HG03039 (cell line): ENCODE results near the gene BORCS8.
"Not testable (repeated sequence)": the region's sequence is repeated elsewhere in the genome, so short reads cannot be mapped to it uniquely, and the experiment has no call there.

ENCODE experiments used
- ATAC-seq: cut with Tn5 transposase; IDR thresholded peaks from one replicate; pipeline ENCODE4 v1.9.1; 2021; ENCODE audit warnings: mild to moderate bottlenecking, moderate library complexity; ENCODE audit not compliant: unreplicated experiment

The BORCS8 gene

GRCh38 chr19:19192078-19192882 is at the start of gene BORCS8, which contains the start of gene RFXANK:
BORCS8 (minus strand) TSS chr19:19192152; CDS start chr19:19192117, 35 bp downstream.
RFXANK (plus strand) TSS chr19:19192258; CDS start chr19:19193947, 1,689 bp downstream.
- ATAC-seq, result peak; percentile 72

DNA sequence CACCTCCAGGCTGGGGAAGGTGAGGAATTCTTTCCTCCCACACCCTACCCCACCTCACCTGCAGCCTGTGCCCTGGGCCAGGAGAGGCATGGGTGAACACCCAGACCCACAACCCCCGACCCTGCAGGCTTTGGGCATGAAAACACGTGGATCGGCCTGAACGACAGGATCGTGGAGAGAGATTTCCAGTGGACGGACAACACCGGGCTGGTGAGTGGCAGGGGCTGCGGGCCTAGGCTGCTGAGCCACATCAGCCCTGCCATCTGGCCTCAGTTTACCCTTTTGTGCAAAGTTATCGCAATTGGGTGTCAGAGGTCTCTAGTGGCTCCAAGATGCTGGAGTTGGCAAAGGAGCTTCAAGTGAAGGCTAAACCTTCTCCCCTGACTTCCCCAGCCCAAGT is 48.5 kb upstream of the BORCS8 start:
- no peak for ATAC-seq

DNA sequence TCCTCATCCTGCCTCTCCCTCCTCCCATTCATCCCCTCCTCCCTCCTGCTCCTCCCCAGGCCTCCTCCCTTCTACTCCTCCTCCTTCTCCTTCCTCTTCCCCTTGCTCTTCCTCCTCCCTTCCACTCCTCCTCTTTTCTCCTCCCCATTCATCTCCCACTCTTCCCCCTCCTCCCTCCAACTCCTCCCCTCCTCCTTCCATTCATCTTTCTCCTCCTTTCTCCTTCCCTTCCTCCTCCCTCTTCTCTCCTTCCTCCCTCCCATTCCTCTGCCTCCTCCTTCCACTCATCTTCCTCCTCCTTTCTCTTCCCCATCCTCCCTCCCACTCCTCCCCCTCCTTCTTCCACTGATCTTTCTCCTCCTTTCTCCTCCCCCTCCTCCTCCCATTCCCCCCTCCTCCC is 47.7 kb upstream of the BORCS8 start:
- no peak for ATAC-seq

DNA sequence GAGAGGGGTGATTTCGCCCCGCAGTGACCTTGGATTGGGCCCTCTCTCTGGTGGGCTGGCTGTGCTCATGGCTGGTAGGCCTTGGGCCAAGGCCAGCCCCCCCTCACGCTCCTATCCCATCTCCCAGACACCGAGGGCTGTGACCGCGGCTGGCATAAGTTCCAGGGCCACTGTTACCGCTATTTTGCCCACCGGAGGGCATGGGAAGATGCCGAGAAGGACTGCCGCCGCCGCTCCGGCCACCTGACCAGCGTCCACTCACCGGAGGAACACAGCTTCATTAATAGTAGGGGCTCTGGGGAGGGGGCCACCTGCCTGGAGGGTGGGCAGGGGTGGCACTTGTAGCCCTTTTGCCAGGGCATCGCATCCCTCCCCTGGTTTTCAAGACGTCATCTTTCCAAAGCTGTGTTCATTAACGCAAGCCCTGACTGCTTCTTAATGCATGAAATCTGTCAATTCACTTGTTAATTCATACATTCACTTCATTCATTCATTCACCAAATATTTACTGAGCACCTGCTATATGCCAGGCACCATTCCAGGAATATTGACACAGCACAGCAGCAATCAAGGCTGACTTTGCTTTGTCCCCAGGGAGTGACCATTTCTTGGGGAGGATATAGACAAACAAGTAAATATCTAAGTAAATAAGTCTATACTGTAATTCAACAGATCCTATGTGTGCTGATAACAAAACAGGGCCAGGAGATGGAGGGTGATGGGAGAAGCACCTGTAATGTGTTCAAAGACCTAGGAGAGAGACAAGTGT is 46.4 kb upstream of the BORCS8 start:
- no peak for ATAC-seq

- no peak for ATAC-seq
Observed at GRCh38 chr19:19236173-19236572, 44.2 kb upstream of the BORCS8 start.

- ATAC-seq, result no peak
Observed at GRCh38 chr19:19234220-19234816, 42.4 kb upstream of the BORCS8 start.

GRCh38 chr19:19232261-19232721 is 40.3 kb upstream of the BORCS8 start:
- no peak for ATAC-seq

GRCh38 chr19:19230999-19231398 is 39.0 kb upstream of the BORCS8 start:
- no peak for ATAC-seq

- no peak for ATAC-seq
Observed at GRCh38 chr19:19229701-19230100, 37.7 kb upstream of the BORCS8 start.

- ATAC-seq, result no peak
Observed at GRCh38 chr19:19227217-19227616, 35.3 kb upstream of the BORCS8 start.

DNA sequence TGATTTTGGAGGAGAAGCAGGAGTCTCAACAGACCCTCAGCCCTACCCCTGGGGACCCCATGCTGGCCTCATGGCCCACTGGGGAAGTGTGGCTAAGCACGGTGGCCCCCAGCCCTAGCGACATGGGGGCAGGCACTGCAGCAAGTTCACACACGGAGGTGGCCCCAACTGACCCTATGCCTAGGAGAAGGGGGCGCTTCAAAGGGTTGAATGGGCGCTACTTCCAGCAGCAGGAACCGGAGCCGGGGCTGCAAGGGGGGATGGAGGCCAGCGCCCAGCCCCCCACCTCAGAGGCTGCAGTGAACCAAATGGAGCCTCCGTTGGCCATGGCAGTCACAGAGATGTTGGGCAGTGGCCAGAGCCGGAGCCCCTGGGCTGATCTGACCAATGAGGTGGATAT is 34.7 kb upstream of the BORCS8 start:
- no peak for ATAC-seq

- no peak for ATAC-seq
Observed at GRCh38 chr19:19226204-19226603, 34.3 kb upstream of the BORCS8 start.

- no peak for ATAC-seq
Observed at GRCh38 chr19:19224852-19225494, 33.0 kb upstream of the BORCS8 start.

- ATAC-seq, result no peak
Observed at GRCh38 chr19:19224150-19224851, 32.3 kb upstream of the BORCS8 start.

DNA sequence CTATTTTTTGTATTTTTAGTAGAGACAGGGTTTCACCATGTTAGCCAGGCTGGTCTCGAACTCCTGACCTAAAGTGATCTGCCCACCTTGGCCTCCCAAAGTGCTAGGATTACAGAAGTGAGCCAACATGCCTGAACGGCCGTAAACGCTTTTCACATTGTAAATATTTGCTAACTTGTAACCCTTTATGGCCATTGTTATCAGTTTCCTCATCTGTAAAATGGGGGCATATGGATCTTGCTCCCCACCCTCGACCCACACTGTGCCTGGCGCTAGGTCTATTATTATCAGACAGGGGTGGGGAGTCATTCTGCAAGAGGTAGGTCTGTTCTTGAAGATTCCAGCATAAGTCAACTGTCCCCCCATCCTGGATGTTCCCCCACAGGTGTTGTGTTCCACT is 31.7 kb upstream of the BORCS8 start:
- ATAC-seq, result no peak

GRCh38 chr19:19223060-19223459 is 31.1 kb upstream of the BORCS8 start:
- ATAC-seq, result no peak

DNA sequence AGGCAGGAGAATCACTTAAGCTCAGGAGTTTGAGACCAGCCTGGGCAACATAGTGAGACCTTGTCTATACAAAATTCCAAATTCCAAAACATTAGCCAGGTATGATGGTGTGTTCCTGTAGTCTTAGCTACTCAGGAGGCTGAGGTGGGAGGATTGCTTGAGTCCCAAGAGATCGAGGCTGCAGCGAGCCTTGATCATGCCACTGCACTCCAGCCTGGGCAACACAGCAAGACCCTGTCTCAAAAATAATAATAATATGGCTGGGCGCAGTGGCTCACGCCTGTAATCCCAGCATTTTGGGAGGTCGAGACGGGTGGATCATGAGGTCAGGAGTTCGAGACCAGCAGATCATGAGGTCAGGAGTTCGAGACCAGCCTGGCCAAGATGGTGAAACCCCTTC is 29.0 kb upstream of the BORCS8 start:
- ATAC-seq, result not testable (repeated sequence)

DNA sequence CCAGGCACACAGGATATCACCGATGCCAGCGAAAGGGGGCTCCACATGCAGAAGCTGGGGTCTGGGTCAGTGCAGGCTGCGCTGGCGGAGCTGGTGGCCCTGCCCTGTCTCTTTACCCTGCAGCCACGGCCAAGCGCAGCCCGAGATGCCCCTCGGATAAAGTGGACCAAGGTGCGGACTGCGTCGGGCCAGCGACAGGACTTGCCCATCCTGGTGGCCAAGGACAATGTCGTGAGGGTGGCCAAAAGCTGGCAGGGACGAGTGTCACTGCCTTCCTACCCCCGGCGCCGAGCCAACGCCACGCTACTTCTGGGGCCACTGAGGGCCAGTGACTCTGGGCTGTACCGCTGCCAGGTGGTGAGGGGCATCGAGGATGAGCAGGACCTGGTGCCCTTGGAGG is 27.0 kb upstream of the BORCS8 start:
- ATAC-seq, result no peak

DNA sequence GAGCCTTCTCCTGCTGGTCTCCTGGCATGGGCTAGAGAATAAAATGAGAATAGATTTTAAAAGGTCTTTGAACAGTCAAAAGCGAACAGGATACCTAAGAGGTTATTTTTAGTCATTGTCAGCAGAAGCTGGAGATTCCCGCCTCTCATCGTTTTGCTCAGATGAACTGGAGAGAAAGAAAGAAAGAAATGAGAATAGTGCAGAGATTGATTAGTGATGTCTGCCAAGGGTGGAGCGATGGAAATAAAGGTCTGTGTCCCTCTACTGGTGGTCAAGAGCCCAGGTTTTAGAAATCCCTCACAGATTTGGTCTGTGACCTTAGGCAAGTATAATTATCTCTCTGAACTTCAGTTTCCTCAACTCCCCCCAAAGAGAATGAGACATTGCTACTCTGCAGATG is 25.1 kb upstream of the BORCS8 start:
- ATAC-seq, result no peak

- no peak for ATAC-seq
Observed at GRCh38 chr19:19215792-19216191, 23.8 kb upstream of the BORCS8 start.
